C4-2B (cell line): ENCODE measurements around the gene CTNNA3.

ENCODE experiments used
- H3K27ac ChIP-seq: fragments of 450-650 bp; 2 replicates; pipeline ENCODE4 v1.5.1; 2017
- ZFX ChIP-seq: fragments of 450-650 bp; IDR thresholded peaks from 2 replicates; pipeline ENCODE4 v1.6.1; 2017
- TF ChIP-seq, protein P1 (sequence below): fragments of 450-650 bp; conservative IDR thresholded peaks from 2 replicates; pipeline ENCODE4 v1.5.1; 2017; ENCODE audit warnings: mild to moderate bottlenecking

CTNNA3 gene

DNA sequence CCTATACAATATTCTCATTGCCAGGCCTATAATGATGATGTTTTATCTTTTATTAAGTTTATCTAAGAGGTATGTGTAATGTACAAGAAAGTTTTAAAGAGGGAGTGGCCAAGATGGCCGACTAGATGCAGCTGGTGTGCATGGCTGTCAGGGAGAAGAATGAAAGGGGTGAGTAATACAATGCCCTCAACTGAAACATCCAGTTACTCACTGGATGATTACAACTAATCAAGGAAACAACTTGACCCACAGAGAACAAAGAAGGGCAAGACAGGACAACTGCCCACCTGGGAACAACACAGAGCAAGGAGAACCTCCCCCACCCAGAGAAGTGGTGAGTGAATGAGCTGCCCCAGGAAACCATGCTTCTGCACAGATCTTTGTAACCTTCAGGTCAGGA is 1650.1 kb downstream of the CTNNA3 start:
- TF ChIP-seq, protein P1, sequence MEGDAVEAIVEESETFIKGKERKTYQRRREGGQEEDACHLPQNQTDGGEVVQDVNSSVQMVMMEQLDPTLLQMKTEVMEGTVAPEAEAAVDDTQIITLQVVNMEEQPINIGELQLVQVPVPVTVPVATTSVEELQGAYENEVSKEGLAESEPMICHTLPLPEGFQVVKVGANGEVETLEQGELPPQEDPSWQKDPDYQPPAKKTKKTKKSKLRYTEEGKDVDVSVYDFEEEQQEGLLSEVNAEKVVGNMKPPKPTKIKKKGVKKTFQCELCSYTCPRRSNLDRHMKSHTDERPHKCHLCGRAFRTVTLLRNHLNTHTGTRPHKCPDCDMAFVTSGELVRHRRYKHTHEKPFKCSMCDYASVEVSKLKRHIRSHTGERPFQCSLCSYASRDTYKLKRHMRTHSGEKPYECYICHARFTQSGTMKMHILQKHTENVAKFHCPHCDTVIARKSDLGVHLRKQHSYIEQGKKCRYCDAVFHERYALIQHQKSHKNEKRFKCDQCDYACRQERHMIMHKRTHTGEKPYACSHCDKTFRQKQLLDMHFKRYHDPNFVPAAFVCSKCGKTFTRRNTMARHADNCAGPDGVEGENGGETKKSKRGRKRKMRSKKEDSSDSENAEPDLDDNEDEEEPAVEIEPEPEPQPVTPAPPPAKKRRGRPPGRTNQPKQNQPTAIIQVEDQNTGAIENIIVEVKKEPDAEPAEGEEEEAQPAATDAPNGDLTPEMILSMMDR = no peak
- TF ChIP-seq ZFX = no peak
- no peak overlapping the region for H3K27ac ChIP-seq

DNA sequence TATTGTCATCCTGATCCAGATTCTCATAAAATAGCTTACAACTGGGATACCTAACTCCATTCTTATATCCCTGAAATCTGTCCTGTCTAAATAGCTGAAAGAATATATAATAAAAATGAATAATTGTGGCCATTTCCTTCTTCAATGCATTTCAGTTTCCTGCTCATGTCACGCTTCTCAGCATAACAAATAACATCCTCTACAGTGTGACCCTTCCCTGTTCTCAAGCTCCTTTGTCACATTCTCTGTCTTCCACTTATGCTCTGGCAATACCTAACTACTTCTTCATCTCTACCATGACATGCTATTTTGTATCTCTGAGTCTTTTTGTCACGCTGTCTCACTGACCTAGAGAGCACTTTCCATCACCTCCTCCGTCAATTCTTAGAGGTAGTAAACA is 1654.2 kb downstream of the CTNNA3 start:
- H3K27ac ChIP-seq = no peak overlapping the region
- TF ChIP-seq, protein P1 = no peak
- TF ChIP-seq ZFX = no peak

DNA sequence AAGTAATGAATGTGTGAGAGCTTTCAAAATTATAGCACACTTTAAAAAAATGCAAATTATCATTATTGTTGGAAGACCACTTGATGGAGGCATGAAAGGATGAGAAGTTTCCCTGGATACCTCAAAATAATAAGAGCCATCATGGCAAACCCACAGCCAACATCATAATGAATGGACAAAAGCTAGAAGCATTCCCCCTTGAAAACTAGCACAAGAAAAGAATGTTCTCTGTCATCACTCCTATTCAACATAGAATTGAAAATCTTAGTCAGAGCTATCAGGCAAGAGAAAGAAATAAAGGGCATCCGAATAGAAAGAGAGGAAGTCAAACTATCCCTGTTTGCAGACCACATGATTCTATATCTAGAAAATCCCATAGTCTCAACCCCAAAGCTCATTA is 1657.4 kb downstream of the CTNNA3 start:
- no peak overlapping the region for H3K27ac ChIP-seq
- TF ChIP-seq, protein P1 = no peak
- TF ChIP-seq ZFX = no peak

DNA sequence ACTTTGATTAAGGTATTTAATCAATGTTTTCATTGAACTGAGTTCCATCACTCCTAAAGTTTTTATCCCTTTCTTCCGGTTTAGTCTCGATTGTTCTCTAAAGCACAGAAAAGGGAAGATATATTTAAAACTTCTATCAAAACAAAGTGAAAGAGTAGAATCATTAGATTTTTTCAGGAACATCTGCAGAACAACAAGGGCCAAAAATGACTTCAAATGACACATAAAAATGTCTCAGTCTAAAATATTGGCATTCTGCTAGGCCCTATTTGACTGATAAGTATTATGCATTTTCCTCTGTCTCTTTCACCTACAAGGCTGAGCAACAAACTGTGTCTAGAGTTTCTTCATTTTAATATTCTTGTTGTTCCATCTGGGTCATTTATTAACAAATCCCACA is 1669.7 kb downstream of the CTNNA3 start:
- TF ChIP-seq ZFX = no peak
- TF ChIP-seq, protein P1 = no peak
- H3K27ac ChIP-seq = no peak overlapping the region

DNA sequence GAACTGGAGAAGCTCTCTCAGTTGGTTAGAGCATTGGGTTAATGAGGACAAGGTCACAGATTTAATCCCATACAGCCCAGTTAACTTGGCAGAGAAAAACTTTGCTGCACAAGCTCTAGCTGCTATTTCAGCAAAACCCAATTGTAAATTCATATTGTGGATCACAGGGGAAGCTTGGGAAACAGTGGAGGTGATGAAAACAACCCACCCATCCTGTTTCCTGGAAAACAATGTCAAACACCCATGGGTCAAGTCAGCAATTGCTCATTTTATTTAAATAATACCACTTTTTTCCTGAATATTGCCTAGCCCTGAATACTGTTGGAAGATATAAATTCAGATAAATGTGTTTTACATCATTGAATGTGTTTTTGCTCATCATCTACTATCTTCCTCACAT is 1670.8 kb downstream of the CTNNA3 start:
- TF ChIP-seq ZFX = no peak
- TF ChIP-seq, protein P1 = no peak
- H3K27ac ChIP-seq = no peak overlapping the region

DNA sequence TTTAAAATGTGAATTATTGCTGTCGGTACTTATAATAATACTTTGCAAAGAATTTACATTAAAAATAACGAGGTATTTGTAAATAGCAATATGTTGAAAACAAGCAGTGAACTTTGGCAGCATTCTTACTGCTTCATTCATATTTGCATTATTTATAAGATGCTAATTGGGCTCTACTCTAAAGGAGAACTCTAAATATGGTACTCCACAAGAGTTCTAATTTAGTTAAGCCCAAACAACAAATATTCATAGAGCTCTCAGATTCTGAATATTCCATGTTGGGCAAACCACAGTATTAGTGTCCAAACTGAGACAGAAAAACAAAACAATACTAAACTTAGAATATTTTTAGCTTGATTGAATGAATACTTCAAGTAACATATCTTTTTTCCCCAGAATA is 1674.6 kb downstream of the CTNNA3 start:
- TF ChIP-seq ZFX = no peak
- TF ChIP-seq, protein P1 = no peak

DNA sequence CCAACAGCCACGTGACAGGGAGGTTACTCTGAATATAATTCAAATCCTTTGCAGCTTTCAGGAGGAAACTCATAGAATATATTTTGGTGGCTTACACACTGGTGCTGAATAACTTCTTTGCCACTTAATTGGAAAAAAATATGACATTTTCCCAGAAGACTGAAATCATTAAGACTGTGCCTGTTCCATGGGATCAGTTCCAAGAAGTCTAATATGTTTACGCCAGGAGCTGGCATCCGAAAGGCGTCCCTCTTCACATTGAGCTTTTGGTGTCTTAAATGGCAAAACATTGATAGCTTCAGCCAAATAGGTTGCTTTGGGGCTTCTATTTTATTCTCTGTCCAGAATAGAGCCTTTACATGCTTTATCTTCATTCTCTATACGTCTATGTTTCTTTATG is 1687.8 kb downstream of the CTNNA3 start:
- TF ChIP-seq ZFX = no peak
- TF ChIP-seq, protein P1 = no peak
- H3K27ac ChIP-seq = no peak overlapping the region

More for the DNA sequence above, 1674.6 kb downstream of the CTNNA3 start:
- no peak overlapping the region for H3K27ac ChIP-seq
